ENCODE measurements around the gene CNTROB. TPM values are rescaled to one million over a fixed set of nuclear protein-coding genes. Genes with fewer than 3 reads are reported as not detected.

Gene CNTROB
- total RNA-seq, 1 donor from 2014 or later: 30.2 TPM

DNA sequence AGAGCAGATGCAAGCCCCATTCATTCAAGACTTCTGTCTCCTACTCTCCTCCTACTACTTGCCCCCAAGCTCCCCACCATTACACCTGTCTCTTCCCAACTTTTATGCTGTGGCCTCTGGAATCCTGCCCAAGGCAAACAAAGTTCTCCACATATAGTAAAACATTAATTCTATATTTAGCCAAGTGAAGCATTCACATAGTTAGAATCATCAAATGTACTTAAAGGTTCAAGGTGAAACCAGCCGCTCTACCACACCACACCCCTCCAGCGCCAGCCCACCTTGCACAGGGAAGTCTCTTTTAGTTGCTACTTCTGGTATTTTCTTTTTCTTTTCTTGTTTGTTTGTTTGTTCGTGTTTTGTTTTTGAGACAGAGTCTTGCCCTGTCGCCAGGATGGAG, 45.0 kb downstream of the CNTROB start:
- Mint-ChIP-seq H3K36me3 (ENCODE audit: unreplicated experiment) (no peaks in the 10 kb centered on the region), H3K27ac (ENCODE audit: unreplicated experiment) (no peak overlapping the region), H3K27me3 (ENCODE audit: unreplicated experiment) (peaks cover 27% of the 10 kb centered on the region), H3K9me3 (ENCODE audit: unreplicated experiment) (peaks cover 11% of the 10 kb centered on the region), H3K4me3 (ENCODE audit: unreplicated experiment) (no peak overlapping the region), H3K4me1 (ENCODE audit: unreplicated experiment) (no peaks in the 10 kb centered on the region)
- TF ChIP-seq, protein P1, sequence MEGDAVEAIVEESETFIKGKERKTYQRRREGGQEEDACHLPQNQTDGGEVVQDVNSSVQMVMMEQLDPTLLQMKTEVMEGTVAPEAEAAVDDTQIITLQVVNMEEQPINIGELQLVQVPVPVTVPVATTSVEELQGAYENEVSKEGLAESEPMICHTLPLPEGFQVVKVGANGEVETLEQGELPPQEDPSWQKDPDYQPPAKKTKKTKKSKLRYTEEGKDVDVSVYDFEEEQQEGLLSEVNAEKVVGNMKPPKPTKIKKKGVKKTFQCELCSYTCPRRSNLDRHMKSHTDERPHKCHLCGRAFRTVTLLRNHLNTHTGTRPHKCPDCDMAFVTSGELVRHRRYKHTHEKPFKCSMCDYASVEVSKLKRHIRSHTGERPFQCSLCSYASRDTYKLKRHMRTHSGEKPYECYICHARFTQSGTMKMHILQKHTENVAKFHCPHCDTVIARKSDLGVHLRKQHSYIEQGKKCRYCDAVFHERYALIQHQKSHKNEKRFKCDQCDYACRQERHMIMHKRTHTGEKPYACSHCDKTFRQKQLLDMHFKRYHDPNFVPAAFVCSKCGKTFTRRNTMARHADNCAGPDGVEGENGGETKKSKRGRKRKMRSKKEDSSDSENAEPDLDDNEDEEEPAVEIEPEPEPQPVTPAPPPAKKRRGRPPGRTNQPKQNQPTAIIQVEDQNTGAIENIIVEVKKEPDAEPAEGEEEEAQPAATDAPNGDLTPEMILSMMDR (IDR thresholded peaks at IDR 0.05): no peak
- no peak for DNase-seq (ENCODE audit: extremely low spot score, unreplicated experiment)

DNA sequence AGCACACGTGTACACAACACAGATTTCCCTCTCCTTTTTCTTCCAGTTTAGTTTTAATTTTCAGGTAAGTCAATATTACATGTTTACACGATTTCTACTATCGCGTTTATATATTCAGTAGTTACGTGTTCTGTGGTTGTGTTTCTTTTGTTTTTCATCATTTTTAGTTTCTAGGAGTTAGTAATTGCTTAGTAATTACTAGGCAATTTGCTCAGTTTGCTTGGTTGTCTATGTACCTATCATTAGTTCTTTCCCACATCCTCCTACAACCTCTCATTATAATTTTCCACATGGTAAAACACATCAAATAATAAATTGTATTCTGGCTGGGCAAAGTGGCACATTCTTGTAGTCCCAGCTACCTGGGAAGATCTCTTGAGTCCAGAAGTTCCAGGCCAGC, 45.8 kb downstream of the CNTROB start:
- Mint-ChIP-seq H3K9me3 (ENCODE audit: unreplicated experiment) (peaks cover 11% of the 10 kb centered on the region), H3K36me3 (ENCODE audit: unreplicated experiment) (no peaks in the 10 kb centered on the region), H3K27me3 (ENCODE audit: unreplicated experiment) (peaks cover 27% of the 10 kb centered on the region), H3K27ac (ENCODE audit: unreplicated experiment) (no peak overlapping the region), H3K4me1 (ENCODE audit: unreplicated experiment) (no peaks in the 10 kb centered on the region), H3K4me3 (ENCODE audit: unreplicated experiment) (no peak overlapping the region)
- no peak for DNase-seq (ENCODE audit: extremely low spot score, unreplicated experiment)
- TF ChIP-seq, protein P1 (IDR thresholded peaks at IDR 0.05): no peak

DNA sequence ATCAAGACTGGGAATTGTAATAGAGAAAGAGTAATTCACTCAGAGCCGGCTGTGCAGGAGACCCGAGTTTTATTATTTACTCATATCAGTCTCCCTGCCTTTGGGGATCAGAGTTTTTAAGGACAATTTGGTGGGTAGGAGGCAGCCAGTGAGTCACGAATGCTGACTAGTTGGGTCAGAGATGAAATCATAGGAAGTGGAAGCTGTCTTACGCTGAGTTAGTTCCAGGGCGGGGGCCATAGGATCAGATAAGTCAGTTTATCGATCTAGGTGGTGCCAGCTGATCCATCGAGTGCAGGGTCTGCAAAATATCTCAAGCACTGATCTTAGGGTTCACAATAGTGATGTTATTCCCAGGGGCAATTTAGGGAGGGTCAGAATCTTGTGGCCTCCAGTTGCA, 50.2 kb downstream of the CNTROB start:
- Mint-ChIP-seq H3K4me3 (ENCODE audit: unreplicated experiment) (no peak overlapping the region), H3K27ac (ENCODE audit: unreplicated experiment) (no peak overlapping the region), H3K27me3 (ENCODE audit: unreplicated experiment) (peaks cover 28% of the 10 kb centered on the region), H3K36me3 (ENCODE audit: unreplicated experiment) (no peaks in the 10 kb centered on the region), H3K9me3 (ENCODE audit: unreplicated experiment) (no peaks in the 10 kb centered on the region), H3K4me1 (ENCODE audit: unreplicated experiment) (no peaks in the 10 kb centered on the region)
- DNase-seq (ENCODE audit: extremely low spot score, unreplicated experiment): peak; percentile 54
- TF ChIP-seq, protein P1 (IDR thresholded peaks at IDR 0.05): no peak

GRCh38 chr17:7982666-7983065, 50.7 kb downstream of the CNTROB start:
- DNase-seq (ENCODE audit: extremely low spot score, unreplicated experiment): no peak

DNA sequence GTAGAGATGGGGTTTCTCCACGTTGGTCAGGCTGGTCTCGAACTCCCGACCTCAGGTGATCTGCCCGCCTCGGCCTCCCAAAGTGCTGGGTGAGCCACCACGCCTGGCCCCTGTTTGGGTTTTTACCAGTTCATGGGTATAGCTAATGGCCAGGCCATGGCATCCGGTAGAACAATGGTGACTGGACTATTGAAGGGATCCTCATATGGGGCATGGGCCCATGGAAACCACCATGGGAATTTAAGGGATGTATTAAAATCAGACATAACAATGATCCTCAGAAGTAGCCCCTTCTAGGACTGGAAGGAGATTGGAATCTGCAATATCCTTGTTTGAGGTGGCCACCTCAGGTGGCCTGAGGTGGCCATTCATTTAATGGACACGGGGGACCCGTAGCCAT, 52.9 kb downstream of the CNTROB start:
- Mint-ChIP-seq H3K27me3 (ENCODE audit: unreplicated experiment) (peaks cover 22% of the 10 kb centered on the region), H3K4me1 (ENCODE audit: unreplicated experiment) (peaks cover 2% of the 10 kb centered on the region), H3K4me3 (ENCODE audit: unreplicated experiment) (no peak overlapping the region), H3K27ac (ENCODE audit: unreplicated experiment) (no peak overlapping the region), H3K9me3 (ENCODE audit: unreplicated experiment) (no peaks in the 10 kb centered on the region), H3K36me3 (ENCODE audit: unreplicated experiment) (no peaks in the 10 kb centered on the region)
- DNase-seq (ENCODE audit: extremely low spot score, unreplicated experiment): no peak
- TF ChIP-seq, protein P1 (IDR thresholded peaks at IDR 0.05): no peak

More at GRCh38 chr17:7982666-7983065, 50.7 kb downstream of the CNTROB start:
- H3K4me3 Mint-ChIP-seq (ENCODE audit: unreplicated experiment): no peak overlapping the region
- peaks cover 30% of the 10 kb centered on the region for H3K27me3 Mint-ChIP-seq (ENCODE audit: unreplicated experiment)
- no peak overlapping the region for H3K27ac Mint-ChIP-seq (ENCODE audit: unreplicated experiment)
- H3K4me1 Mint-ChIP-seq (ENCODE audit: unreplicated experiment): no peaks in the 10 kb centered on the region
- no peaks in the 10 kb centered on the region for H3K36me3 Mint-ChIP-seq (ENCODE audit: unreplicated experiment)
- TF ChIP-seq, protein P1 (IDR thresholded peaks at IDR 0.05): peak; percentile 20
- H3K9me3 Mint-ChIP-seq (ENCODE audit: unreplicated experiment): no peaks in the 10 kb centered on the region

Measured in osteocyte (in vitro differentiated cells).